MM.1S (cell line): ENCODE results near the gene CCNE1.

ENCODE experiments used
- DNase-seq: peaks from one replicate; pipeline ENCODE4 v3.0.0-alpha.2; 2015
- H2AFZ ChIP-seq: fragments of 300-600 bp; sonication (generic); 2 replicates; pipeline ENCODE4 v1.6.0; 2016; ENCODE audit warnings: antibody characterized with exemption, low read length
- H3F3A ChIP-seq: fragments of 300-600 bp; sonication (generic); 2 replicates; pipeline ENCODE4 v1.6.1; 2016; ENCODE audit warnings: mild to moderate bottlenecking, antibody characterized with exemption, low read length, moderate library complexity, mixed read lengths; ENCODE audit not compliant: insufficient read depth
- H3K27ac ChIP-seq: fragments of 300-600 bp; sonication (generic); 2 replicates; pipeline ENCODE4 v1.5.1; 2016; ENCODE audit warnings: mild to moderate bottlenecking, low read length
- H3K27me3 ChIP-seq: fragments of 300-600 bp; sonication (generic); replicated peaks from 2 replicates; pipeline ENCODE4 v1.6.0; 2016; ENCODE audit warnings: low read length; ENCODE audit not compliant: insufficient read depth
- H3K36me3 ChIP-seq: fragments of 300-600 bp; sonication (generic); replicated peaks from 2 replicates; pipeline ENCODE4 v1.6.1; 2016; ENCODE audit warnings: mild to moderate bottlenecking, low read length, mixed read lengths; ENCODE audit not compliant: insufficient read depth
- H3K4me1 ChIP-seq: fragments of 300-600 bp; sonication (generic); 2 replicates; pipeline ENCODE4 v1.6.1; 2016; ENCODE audit warnings: low read length, mixed read lengths
- H3K4me2 ChIP-seq: fragments of 300-600 bp; sonication (generic); 2 replicates; pipeline ENCODE4 v1.6.0; 2016; ENCODE audit warnings: low read depth, low read length
- H3K4me3 ChIP-seq: fragments of 300-600 bp; sonication (generic); 2 replicates; pipeline ENCODE4 v1.5.1; 2016; ENCODE audit warnings: low read length, mixed read lengths
- H3K79me2 ChIP-seq: fragments of 300-600 bp; sonication (generic); 2 replicates; pipeline ENCODE4 v1.6.1; 2016; ENCODE audit warnings: mixed run types, low read length, mixed read lengths
- H3K9ac ChIP-seq: fragments of 300-600 bp; sonication (generic); 2 replicates; pipeline ENCODE4 v1.6.1; 2016; ENCODE audit warnings: low read length, mixed read lengths
- H3K9me2 ChIP-seq: fragments of 300-600 bp; sonication (generic); replicated peaks from 2 replicates; pipeline ENCODE4 v1.6.1; 2016; ENCODE audit warnings: mild to moderate bottlenecking, low read length, mixed read lengths; ENCODE audit not compliant: insufficient read depth
- H3K9me3 ChIP-seq: fragments of 300-600 bp; sonication (generic); replicated peaks from 2 replicates; pipeline ENCODE4 v1.6.1; 2016; ENCODE audit warnings: mild to moderate bottlenecking, low read length, mixed read lengths; ENCODE audit not compliant: insufficient read depth
- H4K20me1 ChIP-seq: fragments of 300-600 bp; sonication (generic); 2 replicates; pipeline ENCODE4 v1.6.1; 2016; ENCODE audit warnings: mild to moderate bottlenecking, low read length, moderate library complexity, mixed read lengths; ENCODE audit not compliant: insufficient read depth
- CTCF ChIP-seq: fragments of 300-600 bp; sonication (generic); IDR thresholded peaks from 2 replicates; pipeline ENCODE4 v1.5.1; 2016; ENCODE audit warnings: antibody characterized with exemption, low read length, mixed read lengths
- EZH2 ChIP-seq: fragments of 300-600 bp; sonication (generic); optimal IDR thresholded peaks from 2 replicates; pipeline ENCODE3; 2017; ENCODE audit warnings: low read depth, mild to moderate bottlenecking, antibody characterized with exemption, low read length, mixed read lengths
- EZH2phosphoT487 ChIP-seq: fragments of 300-600 bp; sonication (generic); IDR thresholded peaks from 2 replicates; pipeline ENCODE4 v1.6.1; 2018; ENCODE audit warnings: antibody characterized with exemption, low read length

The CCNE1 gene

DNA sequence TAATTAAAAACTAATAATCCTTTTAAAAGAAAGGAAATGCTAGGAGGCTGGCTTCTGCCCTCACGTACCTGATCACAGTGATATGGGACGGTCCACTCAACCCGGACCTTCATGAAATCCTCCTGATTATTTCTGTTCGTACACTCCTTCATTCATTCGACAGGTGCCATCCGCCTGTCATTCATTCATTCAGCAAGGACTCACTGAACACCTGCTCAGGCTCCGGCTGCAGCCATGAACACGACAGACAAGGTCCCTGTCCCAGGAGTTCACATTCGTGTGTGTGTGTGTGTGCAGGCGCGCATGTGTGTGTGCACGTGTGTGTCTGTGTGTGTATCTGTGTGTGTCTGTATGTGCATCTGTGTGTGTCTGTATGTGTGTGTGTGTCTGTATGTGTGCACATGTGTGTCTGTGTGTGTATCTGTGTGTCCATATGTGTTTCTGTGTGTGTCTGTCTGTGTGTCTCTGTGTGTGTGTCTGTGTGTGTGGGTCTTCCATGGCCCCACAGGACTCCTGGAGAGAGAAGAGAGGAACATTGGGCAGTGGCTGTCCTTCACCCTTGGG lies 28.1 kb upstream of the CCNE1 start:
- H3F3A ChIP-seq = no peaks in the 10 kb centered on the region
- no peaks in the 10 kb centered on the region for H4K20me1 ChIP-seq
- H3K4me2 ChIP-seq = no peak overlapping the region
- no peaks in the 10 kb centered on the region for H3K9me2 ChIP-seq
- H3K4me1 ChIP-seq = no peaks in the 10 kb centered on the region
- peaks cover 25% of the 10 kb centered on the region for H3K27me3 ChIP-seq
- no peak overlapping the region for H2AFZ ChIP-seq
- DNase-seq = no peak
- H3K36me3 ChIP-seq = no peaks in the 10 kb centered on the region
- no peak overlapping the region for H3K27ac ChIP-seq
- no peak overlapping the region for H3K4me3 ChIP-seq
- no peaks in the 10 kb centered on the region for H3K9me3 ChIP-seq
- no peak overlapping the region for H3K9ac ChIP-seq
- H3K79me2 ChIP-seq = no peaks in the 10 kb centered on the region
- TF ChIP-seq EZH2phosphoT487 (no peak), CTCF (no peak), EZH2 (no peak)

GRCh38 chr19:29784598-29785223 lies 27.1 kb upstream of the CCNE1 start:
- no peaks in the 10 kb centered on the region for H3K36me3 ChIP-seq
- H3K27ac ChIP-seq = no peak overlapping the region
- H3K79me2 ChIP-seq = no peaks in the 10 kb centered on the region
- no peaks in the 10 kb centered on the region for H4K20me1 ChIP-seq
- H3K9me2 ChIP-seq = no peaks in the 10 kb centered on the region
- TF ChIP-seq EZH2phosphoT487 (no peak), EZH2 (no peak), CTCF (no peak)
- no peak overlapping the region for H2AFZ ChIP-seq
- H3K9ac ChIP-seq = no peak overlapping the region
- DNase-seq = no peak
- no peak overlapping the region for H3K4me2 ChIP-seq
- H3K9me3 ChIP-seq = no peaks in the 10 kb centered on the region
- H3K4me3 ChIP-seq = no peak overlapping the region
- H3K4me1 ChIP-seq = no peaks in the 10 kb centered on the region
- H3F3A ChIP-seq = no peaks in the 10 kb centered on the region
- peaks cover 18% of the 10 kb centered on the region for H3K27me3 ChIP-seq

GRCh38 chr19:29785360-29785759 lies 26.4 kb upstream of the CCNE1 start:
- no peaks in the 10 kb centered on the region for H3K9me3 ChIP-seq
- H2AFZ ChIP-seq = no peak overlapping the region
- H4K20me1 ChIP-seq = no peaks in the 10 kb centered on the region
- no peak for DNase-seq
- H3K9me2 ChIP-seq = no peaks in the 10 kb centered on the region
- H3K79me2 ChIP-seq = no peaks in the 10 kb centered on the region
- no peaks in the 10 kb centered on the region for H3K4me1 ChIP-seq
- H3K4me2 ChIP-seq = no peak overlapping the region
- no peak overlapping the region for H3K27ac ChIP-seq
- no peak overlapping the region for H3K9ac ChIP-seq
- TF ChIP-seq EZH2 (no peak), CTCF (no peak), EZH2phosphoT487 (no peak)
- H3K36me3 ChIP-seq = no peaks in the 10 kb centered on the region
- no peak overlapping the region for H3K4me3 ChIP-seq
- no peaks in the 10 kb centered on the region for H3F3A ChIP-seq
- H3K27me3 ChIP-seq = peaks cover 17% of the 10 kb centered on the region
